Activated CD8-positive, alpha-beta memory T cell treated with anti-CD3 and anti-CD28 coated beads, Interleukin-2, amount 50 U/mL, for 48 hours (primary cell): ENCODE results near the gene GIMAP1.
"Not testable (repeated sequence)": the region's sequence is repeated elsewhere in the genome, so short reads cannot be mapped to it uniquely, and the experiment has no call there.

Experiments
- DNase-seq: peaks from one replicate; pipeline ENCODE4 v3.0.0-alpha.2; 2020

Gene GIMAP1

GRCh38 chr7:150716368-150716767 lies at the start of gene GIMAP1:
GIMAP1 (plus strand) TSS chr7:150716613; CDS start chr7:150719048, 2,435 bp downstream.
- peak; percentile 69 for DNase-seq

- peak; percentile 62 for DNase-seq
Observed at GRCh38 chr7:150668472-150668911, 47.9 kb upstream of the GIMAP1 start.

GRCh38 chr7:150668977-150669376 lies 47.4 kb upstream of the GIMAP1 start:
- no peak for DNase-seq

GRCh38 chr7:150671798-150672585 lies 44.4 kb upstream of the GIMAP1 start:
- DNase-seq = not testable (repeated sequence)

GRCh38 chr7:150675714-150676113 lies 40.7 kb upstream of the GIMAP1 start:
- no peak for DNase-seq

- DNase-seq = not testable (repeated sequence)
Observed at GRCh38 chr7:150676276-150676675, 40.1 kb upstream of the GIMAP1 start.

GRCh38 chr7:150676854-150677253 lies 39.6 kb upstream of the GIMAP1 start:
- not testable (repeated sequence) for DNase-seq

- peak; percentile 65 for DNase-seq
Observed at GRCh38 chr7:150678601-150679000, 37.8 kb upstream of the GIMAP1 start.

GRCh38 chr7:150680364-150680763 lies 36.0 kb upstream of the GIMAP1 start:
- DNase-seq = not testable (repeated sequence)

GRCh38 chr7:150685219-150686029 lies 31.0 kb upstream of the GIMAP1 start, which contains the start of gene GIMAP2:
GIMAP2 (plus strand) TSS chr7:150685706; CDS start chr7:150687060, 1,354 bp downstream.
- no peak for DNase-seq

GRCh38 chr7:150686030-150686631 lies 30.3 kb upstream of the GIMAP1 start:
- DNase-seq = no peak

GRCh38 chr7:150688630-150689029 lies 27.8 kb upstream of the GIMAP1 start:
- no peak for DNase-seq

- DNase-seq = no peak
Observed at GRCh38 chr7:150695654-150696053, 20.8 kb upstream of the GIMAP1 start.

GRCh38 chr7:150703209-150703608 lies 13.2 kb upstream of the GIMAP1 start:
- DNase-seq = no peak

- DNase-seq = no peak
Observed at GRCh38 chr7:150715293-150715692, 1.1 kb upstream of the GIMAP1 start.

- DNase-seq = no peak
Observed at GRCh38 chr7:150715738-150716137, 675 bp upstream of the GIMAP1 start.

- no peak for DNase-seq
Observed at GRCh38 chr7:150716939-150717338, 526 bp downstream of the GIMAP1 start.

- no peak for DNase-seq
Observed at GRCh38 chr7:150717814-150718420, 1.5 kb downstream of the GIMAP1 start.

- no peak for DNase-seq
Observed at GRCh38 chr7:150719436-150719835, 3.0 kb downstream of the GIMAP1 start.

- no peak for DNase-seq
Observed at GRCh38 chr7:150719960-150720891, 3.8 kb downstream of the GIMAP1 start.

GRCh38 chr7:150721970-150722373 lies 5.6 kb downstream of the GIMAP1 start:
- DNase-seq = no peak
